ENCODE data around the gene FOXRED2.
"Not testable (repeated sequence)": the region's sequence is repeated elsewhere in the genome, so short reads cannot be mapped to it uniquely, and the experiment has no call there.

Gene FOXRED2

DNA sequence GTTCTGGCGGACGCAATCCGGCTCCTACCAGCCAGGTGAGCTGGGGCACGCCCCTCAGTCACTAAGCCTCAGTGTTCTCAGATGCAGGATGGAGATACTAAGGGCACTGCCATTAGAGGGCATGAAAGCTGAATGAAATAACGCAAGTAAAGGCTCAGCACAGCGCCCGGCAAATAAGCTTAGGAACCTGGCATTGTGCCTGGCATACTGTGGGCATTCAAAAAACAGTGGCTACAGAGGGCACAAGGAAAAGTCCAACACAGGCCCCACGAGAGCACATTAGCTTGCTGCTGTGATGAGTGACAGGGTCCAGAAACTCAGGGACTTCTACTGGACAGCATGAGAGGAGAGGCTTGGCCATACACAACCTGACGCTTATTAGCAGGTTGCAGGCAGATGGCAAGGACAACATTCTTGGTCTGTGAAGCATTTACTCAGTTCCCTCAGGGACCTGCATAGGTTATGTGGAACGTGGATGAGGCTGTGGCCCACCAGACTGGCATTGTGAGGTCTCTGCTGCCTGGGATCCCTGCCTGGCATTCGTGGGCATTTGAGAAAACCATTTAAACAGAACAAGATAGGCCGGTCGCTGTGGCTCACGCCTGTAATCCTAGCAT lies 37.6 kb downstream of the FOXRED2 start:
- no peak for DNase-seq

DNA sequence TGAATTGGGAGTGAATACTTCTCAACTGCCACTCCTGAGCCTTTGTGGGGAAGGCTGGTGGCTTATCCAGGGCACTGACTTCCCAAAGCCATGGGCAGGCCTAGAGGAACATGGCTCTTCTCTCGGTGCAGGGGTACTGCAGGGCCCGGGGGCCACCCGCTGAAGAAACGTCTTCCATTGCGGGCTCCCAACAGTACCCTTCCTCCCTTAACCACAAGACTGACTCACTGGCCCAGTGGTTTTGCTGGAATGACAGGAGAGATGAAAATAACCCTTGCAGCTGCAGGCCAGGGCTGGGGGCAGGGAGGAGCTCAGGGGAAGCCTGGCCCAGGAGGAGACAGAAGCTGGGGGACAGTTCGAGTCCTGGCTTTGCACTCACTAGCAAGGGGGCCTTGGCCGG lies 38.9 kb downstream of the FOXRED2 start:
- DNase-seq: no peak

DNA sequence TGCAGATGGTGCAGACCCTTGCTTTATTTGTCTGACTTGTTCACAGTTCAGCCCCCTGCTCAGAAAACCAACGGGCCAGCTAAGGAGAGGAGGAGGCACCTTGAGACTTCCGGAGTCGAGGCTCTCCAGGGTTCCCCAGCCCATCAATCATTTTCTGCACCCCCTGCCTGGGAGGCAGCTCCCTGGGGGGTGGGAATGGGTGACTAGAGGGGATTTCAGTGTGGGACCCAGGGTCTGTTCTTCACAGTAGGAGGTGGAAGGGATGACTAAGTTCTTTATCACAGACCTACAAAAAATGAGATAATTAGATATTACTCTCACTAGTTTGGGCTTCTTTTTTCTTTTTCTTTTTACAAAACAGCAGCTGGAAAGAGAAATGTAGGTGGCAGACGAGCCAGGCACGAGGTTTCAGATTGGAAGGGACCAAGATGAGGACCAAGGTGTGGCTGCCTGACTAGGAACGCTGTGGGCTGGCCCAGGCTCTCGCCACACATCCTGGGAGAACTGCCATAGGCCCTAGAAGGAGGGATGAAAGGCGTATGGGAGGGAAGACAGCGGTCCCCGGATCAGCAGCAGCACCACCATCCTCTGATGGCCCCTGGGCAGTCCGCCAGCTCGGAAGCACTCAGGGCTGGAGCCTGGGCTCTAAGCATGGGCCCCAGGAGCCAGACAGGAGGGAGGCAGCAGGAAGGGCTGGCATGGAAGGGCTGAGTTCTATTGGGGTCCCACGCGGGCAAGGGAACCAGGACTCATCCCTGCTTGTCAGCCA lies 39.6 kb downstream of the FOXRED2 start:
- DNase-seq: no peak

DNA sequence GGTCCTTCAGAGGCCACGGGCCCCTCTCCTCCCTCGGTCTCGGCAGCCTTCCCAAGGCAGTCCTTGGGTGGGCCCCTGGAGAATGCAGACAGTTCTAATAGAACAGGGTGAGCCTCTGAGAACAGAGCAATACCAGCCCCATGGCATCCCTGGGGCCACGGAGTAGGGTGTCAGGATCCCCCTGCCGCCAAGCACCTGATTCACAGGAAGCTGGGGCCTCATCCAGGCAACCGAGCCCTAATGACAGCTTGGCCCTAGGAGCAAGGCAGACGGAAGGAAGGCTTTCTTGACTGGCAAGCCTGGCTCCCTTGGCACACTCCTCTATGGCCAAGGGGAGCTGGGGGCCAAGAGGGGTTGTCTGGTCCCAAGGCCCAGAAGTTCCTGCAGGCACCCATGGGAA lies 40.6 kb downstream of the FOXRED2 start:
- DNase-seq: no peak

DNA sequence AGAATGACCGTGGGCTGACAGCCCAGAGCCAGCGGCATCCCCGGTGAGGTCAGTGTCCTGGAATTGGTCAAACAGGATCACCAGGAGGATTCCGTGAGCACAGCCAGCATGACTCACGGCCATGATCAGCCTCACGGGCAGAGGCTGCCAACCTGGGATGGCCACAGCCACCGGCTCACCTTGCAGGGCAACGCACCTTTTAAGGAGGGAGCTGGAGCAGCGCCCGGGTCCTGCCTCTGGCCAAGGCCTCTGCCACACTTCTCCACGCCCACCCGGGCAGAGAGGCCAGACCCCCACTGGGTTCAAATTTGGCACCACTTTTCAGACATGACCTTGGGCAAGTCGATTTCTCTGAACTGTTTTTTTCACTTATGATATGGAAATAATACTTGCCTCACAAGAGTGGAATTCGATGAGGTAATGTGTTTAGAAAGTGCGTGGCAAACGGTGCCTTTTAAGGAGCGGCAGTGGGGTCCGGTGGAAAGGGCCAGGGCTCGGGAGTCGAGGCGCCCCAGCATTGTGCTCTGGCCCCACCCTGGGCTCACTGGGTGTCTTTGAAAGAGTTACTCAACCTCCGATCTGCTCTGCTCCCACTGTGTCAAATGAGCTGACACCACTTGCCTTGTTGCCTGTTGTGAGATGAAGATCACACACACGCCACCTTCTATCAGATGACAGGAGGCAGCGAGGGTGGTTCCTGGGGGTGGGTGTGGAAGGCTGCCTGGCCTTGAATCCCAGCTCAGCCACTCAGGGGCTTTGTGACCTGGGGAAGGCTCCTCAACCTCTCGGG lies 41.4 kb downstream of the FOXRED2 start:
- no peak for DNase-seq

DNA sequence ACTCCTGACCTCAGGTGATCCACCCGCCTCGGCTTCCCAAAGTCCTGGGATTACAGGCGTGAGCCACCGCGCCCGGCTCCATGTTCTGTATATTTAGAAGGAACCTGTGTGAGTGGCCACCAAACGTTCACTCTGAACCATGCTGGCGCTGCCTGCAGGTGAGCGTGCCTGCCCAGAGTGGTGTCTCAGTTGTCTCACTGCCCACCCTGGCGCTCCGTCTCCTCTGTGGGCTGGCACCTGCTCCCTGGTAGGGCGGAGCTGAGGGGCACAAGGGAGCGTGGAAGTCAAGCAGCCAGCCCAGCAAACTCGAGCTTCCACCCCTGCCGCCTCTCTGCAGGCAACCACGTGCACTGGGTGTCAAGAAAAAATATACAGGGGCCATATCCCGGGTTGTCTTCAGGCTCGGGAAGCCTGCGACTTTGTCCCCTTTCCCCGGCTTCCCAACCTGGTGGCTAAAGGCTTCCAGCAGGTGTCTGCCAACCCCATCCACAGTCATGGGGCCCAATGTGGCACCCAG lies 42.1 kb downstream of the FOXRED2 start:
- no peak for DNase-seq

DNA sequence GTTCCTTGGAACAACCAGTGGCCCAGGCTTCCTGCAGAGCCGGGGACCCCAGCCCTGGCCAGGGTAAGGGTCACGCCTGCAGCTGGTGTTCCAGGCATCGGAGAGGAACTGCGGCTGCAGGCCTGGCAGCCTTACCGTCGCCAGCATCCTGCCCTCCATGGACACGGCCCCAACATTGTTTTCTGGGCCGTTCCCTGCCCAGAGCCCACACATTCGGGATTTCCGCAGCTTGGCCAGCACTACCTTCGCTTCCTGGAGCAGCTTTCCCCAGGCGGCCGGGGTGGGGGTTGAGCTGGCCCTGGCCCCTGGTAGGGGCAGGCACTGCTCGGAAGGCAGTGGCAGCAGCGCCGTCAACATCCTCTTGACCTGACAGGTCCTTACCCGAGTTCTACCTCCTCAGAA lies 43.1 kb downstream of the FOXRED2 start:
- no peak for DNase-seq

DNA sequence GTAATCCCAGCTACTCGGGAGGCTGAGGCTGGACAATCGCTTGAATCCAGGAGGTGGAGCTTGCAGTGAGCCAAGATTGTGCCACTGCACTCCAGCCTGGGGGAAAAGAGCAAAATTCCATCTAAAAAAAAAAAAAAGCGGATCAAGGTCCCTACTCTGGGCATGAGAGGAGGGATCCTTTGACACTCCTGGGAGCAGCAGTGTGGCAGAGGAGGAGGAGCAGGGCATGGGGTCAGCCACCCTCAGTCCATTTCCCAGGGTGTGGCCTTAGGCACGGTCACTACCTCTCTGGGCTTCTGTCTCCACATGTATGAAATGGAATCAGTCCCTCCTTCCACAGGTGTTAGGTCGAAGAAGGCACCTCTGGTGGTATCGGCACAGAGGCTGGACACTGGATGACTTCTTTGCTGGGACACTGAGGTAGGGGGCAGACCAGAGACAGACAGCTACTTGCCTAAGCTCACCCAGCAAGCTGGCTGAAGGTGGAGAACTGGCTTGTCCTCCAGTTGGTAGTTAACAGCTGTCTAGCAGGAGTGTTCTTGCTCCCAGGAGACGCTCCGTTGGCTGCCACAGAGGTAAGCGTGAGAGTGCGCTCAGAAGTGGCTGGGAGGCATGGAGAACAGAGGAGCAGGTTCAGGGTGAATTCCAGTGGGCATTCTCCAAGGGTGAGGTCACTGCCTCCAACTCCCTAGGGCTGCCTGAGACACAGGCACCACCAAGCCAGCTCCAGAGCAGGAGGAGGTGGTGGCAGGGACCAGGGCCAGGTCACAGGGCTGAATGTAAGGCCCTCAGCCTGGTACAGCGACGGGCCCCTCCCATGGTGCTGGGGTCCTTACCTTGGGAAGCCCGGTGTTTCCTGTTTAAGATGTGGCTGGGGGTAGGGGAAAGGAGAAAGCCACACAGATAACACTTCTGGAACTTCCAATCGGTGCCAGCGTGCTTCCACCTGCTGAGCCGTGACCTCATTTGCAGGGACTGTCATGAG lies 44.9 kb downstream of the FOXRED2 start:
- DNase-seq: no peak

DNA sequence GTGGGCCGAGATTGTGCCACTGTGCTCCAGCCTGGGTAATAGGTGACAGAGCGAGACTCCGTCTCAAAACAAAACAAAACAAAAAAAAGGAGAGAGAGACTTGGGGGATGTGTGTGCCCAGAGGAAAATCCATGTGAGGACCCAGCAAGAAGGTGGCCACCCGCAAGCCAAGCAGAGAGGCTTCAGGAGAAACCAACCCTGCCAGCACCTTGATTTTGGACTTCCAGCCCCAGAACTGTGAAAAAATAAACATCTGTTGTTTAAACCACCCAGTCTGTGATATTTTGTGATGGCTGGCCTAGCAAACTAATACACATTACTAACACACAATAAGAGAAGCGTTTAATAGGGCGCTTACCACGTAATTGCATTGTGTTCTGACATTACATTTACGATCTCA lies 46.6 kb downstream of the FOXRED2 start:
- DNase-seq: no peak

DNA sequence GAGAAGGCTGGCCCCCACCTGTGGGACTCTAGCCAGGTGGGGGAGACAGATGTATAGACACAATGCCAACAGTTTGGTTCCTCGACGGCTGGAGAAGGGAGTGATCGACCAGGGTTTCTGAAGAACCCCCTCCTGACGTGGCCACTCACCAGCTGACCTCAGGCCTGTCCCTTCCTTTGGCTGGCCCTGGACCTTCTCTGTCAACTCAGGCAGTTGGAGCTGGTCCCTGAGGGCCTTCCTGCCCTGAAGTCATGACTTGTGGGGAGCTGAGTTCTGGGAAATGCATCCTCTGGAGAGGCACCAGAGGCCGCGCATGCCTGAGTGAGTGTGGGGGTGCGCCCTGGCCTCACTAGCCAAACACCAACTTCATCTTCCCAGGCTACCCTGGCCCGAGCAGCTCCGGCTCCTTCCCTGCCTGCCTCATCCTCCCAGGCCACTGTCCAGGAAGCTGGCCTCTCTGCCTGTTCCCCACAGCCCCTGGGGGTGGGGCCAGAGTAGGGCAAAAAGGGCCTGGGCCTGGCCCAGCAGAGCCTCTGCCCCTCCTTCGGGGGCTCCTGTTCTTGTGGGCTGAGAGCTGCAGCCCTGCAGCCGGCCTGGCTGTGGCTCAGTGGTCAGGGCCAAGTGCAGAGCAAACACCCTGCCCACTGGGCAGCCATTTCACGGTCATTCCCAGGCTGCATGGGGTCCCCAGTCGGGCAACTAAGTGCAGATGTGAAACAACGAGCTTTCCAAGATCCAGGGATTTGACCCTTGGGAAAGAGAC lies 49.0 kb downstream of the FOXRED2 start:
- no peak for DNase-seq

DNA sequence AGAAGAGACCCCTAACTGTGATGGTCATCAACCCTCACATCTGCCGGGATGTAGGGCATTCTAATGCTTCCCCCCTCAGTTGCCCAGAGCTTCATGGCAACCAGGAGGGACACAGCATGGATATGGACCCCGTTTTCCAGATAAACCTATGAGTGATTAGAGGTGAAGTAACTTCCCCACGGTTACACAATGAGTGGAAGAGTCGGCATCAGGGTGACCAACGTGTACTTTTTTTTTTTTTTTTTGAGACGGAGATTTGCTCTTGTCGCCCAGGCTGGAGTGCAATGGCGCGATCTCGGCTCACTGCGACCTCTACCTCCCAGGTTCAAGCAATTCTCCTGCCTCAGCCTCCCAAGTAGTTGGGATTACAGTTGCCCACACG lies 50.4 kb downstream of the FOXRED2 start:
- DNase-seq: no peak

DNA sequence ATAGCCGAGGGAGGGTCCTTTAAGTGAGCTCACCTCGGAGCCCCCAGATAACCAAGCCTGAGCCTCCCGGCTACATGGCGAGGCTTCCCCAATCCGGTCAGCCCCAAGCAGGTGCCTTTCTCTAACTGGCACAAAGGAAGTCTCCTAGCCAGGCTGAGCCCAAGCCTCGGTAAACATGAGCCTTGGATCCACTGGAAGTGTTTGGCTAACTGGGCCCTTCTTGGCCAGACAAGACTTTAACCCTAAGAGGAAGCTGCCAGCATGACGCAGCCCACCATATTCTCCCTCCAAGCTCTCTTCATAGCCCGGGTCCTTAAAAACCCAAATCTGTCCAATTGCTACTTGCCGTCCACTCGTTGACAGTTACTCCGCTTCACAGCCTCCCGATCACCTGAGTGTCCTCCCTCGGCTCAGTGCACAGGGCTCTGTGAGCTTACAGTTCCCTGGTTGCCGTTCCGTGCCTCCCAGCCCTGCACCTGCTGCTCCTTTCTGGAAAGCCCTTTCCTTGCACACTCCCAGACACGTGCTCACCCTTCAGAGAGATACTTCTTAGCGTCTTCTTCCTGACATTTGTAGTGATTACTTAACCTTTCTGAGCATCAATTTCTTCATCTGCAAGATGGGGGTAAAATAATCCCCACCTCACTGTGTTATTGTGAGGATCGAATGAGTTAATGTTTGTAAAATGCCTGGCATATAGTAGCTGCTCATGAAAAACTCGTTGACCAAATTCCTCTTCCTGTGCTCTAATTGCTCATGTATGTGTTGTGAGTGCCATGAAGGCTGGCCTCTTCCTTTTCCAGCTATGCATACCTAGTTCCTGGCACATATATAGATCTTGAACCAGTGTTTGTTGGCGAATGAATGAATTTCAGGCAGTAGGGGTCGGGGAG lies 51.0 kb downstream of the FOXRED2 start:
- no peak for DNase-seq

DNA sequence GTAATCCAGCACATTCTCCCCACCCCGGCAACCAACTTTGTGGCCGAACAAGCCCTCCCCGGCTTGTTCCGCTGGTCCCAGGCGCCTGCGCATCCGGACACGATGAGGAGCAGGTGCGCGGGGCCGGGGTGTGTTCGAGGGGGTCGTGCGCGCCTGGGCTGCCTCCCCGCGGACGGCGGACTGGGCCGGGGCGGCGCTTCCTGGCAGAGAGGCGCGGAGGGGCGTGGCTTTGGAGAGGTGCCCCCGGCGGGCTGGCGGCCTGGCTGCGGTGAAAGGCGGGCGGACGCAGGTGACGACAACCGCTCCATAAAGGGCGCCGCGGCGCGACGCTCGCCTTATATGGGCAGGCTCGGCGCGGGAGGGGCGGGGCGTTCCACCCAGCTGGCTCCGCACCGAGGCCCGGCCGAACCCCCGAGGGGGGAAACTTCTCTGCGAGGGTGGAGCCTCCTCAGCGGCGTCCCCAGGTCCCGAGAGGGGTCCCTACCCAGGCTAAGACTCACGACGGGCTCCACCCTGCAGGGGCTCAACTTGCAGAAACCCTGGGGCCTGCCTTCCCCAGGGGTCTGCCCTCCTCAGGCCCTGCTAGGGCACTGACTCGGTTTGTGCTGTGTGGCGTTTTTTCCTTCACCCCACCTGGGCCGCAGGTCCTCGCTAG lies 51.8 kb downstream of the FOXRED2 start:
- peak; percentile 94 for DNase-seq

DNA sequence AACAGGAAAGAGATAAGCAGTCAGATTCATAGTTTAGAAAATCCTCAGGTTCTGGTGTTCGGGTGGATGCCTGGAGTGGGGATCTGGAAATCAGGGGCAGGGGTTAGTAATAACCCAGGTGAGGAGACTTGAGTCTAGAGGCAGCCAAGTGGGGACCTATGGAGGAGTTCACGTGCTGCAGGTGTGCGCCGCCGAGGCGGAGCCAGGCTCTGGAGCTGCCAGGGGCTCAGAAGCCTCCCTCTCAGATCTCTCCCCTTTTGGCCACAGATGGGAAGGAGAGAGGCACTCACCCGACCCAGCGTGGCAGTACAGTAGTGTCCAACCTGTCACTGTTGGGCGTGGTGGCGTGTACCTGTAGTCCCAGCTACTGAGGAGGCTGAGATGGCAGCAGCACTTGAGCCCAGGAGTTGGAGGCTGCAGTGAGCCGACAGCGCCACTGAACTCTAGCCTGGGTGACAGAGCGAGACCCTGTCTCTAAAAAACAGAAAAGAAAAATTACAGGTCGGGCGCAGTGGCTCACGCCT lies 52.9 kb downstream of the FOXRED2 start:
- DNase-seq: no peak

DNA sequence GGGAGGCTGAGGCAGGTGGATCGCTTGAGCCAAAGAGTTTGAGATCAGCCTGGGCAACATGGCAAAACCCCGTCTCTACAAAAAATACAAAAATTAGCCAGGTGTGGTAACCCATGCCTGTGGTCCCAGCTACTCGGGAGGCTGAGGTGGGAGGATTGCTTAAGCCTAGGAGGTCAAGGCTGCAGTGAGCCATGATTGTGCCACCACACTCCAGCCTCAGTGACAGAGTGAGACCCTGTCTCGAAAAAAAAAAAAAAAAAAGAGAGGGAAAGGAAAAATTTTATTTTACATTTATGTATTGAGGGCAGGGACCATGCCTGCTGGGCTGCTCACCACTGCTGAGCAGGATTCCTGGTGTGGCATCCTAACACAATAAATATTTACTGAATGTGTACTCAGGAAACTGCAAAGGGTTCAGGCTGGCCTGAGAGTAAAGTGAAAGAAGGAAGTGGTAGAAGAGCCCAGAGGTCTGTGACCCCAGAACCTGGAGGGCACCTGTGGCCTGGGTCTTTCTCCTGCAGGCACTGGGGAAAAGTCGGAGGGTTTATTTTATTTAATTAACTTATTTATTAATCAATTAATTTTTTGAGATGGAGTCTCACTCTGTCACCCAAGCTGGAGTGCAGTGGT lies 53.7 kb downstream of the FOXRED2 start:
- not testable (repeated sequence) for DNase-seq

DNA sequence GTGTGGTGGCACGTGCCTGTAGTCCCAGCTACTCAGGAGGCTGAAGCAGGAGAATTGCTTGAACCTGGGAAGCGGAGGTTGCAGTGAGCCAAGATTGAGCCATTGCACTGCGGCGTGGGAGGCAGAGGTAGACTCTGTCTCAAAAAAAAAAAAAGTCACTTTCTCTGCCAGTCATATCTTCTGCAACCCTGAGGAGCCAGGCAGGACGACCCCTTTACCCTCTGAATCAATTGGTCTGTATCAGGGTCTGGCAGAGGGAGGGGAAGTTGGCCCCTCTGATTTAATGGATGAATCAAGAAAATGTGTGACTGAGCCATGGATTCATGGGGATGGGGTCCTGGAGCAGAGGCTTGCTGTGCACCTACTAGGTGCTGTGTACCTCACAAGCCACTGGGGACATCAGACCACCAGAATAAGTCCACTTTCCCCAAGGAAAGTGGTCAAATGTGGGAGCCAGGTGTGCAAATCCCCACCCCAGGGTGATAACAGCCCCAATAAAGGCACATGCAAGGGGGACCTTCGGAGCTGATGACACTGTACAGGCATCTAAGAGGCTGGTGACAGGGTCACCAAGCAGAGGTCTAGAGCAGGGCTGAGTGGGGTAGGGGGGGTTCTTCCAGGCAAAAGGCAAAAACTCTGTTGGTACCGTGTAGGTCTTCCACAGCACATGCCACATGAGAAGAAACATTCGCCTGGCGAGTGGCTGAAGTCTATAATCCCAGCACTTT lies 54.4 kb downstream of the FOXRED2 start:
- DNase-seq: no peak

DNA sequence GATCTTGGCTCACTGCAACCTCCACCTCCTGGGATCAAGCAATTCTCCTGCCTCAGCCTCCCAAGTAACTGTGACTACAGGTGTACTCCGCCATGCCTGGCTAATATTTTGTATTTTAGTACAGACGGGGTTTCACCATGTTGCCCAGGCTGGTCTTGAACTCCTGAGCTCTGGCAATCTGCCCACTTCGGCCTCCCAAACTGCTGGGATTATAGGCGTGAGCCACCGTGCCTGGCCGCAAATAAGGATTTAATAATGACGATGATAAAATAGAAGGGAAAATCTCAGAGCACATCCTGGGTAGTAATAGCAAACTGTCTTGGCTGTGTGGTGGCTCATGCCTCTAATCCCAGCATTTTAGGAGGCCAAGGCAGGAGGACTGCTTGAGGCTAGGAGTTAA lies 55.9 kb downstream of the FOXRED2 start:
- not testable (repeated sequence) for DNase-seq

DNA sequence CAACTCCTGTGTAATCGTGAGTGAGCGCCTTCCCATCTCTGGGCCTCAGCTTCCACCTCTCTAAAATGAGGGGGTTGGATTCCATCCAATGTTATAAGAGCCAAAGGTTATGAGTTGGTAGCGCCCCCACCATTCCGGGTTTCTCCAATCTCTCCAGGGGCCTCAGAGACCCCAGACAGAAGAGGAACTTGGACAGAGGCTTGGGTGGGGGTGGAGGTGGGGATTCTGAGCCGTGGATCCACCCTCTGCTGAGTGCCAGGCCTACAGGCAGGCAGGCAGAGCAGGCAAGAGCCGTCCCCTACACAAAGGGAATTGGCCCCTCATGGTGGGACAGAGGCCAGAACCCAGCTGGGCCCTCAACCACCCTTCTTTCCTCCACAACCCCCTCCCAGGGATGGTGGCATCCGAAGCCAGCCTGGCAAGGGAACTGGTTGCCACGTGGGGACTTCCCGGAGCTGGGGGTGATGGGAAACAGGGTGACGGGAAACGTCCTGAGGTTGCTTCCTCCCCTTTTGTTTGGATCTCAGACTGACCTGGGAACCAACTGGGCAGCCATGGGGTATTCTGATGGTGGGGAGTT lies 57.2 kb downstream of the FOXRED2 start:
- no peak for DNase-seq

Data from CD4-positive, alpha-beta T cell treated with Interleukin-10 for 1 hour (primary cell).